Mesendoderm (in vitro differentiated cells): Measurements from ENCODE around the gene TMC3.

ENCODE experiments used
- DNase-seq: peaks from one replicate; pipeline ENCODE4 v3.0.0; 2013
- H2AK5ac ChIP-seq: 2 replicates; pipeline ENCODE4 v1.6.1; 2013; ENCODE audit warnings: low read length, inconsistent platforms
- H2BK120ac ChIP-seq: 2 replicates; pipeline ENCODE4 v1.6.1; 2013; ENCODE audit warnings: low read depth, mild to moderate bottlenecking, low read length, moderate library complexity, mixed read lengths
- H2BK15ac ChIP-seq: replicated peaks from 2 replicates; pipeline ENCODE4 v1.6.1; 2013; ENCODE audit warnings: low read depth, mild to moderate bottlenecking, moderate library complexity
- H2BK5ac ChIP-seq: 2 replicates; pipeline ENCODE4 v1.6.1; 2013; ENCODE audit warnings: low read length, inconsistent platforms
- H3K18ac ChIP-seq: 2 replicates; pipeline ENCODE4 v1.6.1; 2013; ENCODE audit warnings: mild to moderate bottlenecking, low read length, mixed read lengths
- H3K23ac ChIP-seq: one replicate; pipeline ENCODE4 v1.6.1; 2013; ENCODE audit warnings: low read length
- H3K27ac ChIP-seq: 2 replicates; pipeline ENCODE4 v1.5.1; 2013; ENCODE audit warnings: low read depth, mild to moderate bottlenecking, inconsistent platforms, low read length, moderate library complexity
- H3K27me3 ChIP-seq: 2 replicates; pipeline ENCODE4 v1.6.1; 2013; ENCODE audit warnings: low read length, control low read depth, mild to moderate bottlenecking, inconsistent platforms; ENCODE audit not compliant: insufficient read depth, poor library complexity
- H3K36me3 ChIP-seq: 2 replicates; pipeline ENCODE4 v1.6.1; 2013; ENCODE audit warnings: low read length, inconsistent platforms; ENCODE audit not compliant: control insufficient read depth, insufficient read depth
- H3K4ac ChIP-seq: one replicate; pipeline ENCODE4 v1.6.1; 2013; ENCODE audit warnings: low read depth, mild to moderate bottlenecking, low read length, moderate library complexity
- H3K4me1 ChIP-seq: 2 replicates; pipeline ENCODE4 v1.6.1; 2013; ENCODE audit warnings: low read depth, low read length, inconsistent platforms; ENCODE audit not compliant: control insufficient read depth
- H3K4me2 ChIP-seq: 2 replicates; pipeline ENCODE4 v1.6.1; 2013; ENCODE audit warnings: low read length
- H3K4me3 ChIP-seq: 2 replicates; pipeline ENCODE4 v1.5.1; 2013; ENCODE audit warnings: mild to moderate bottlenecking, low read length
- H3K56ac ChIP-seq: one replicate; pipeline ENCODE4 v1.6.1; 2013; ENCODE audit warnings: low read length
- H3K79me1 ChIP-seq: 2 replicates; pipeline ENCODE4 v1.6.1; 2013; ENCODE audit warnings: low read length, inconsistent platforms
- H3K79me2 ChIP-seq: 2 replicates; pipeline ENCODE4 v1.6.1; 2013; ENCODE audit warnings: mild to moderate bottlenecking, low read length; ENCODE audit not compliant: control insufficient read depth, insufficient read depth
- H3K9ac ChIP-seq: 2 replicates; pipeline ENCODE4 v1.6.1; 2013; ENCODE audit warnings: low read length, inconsistent platforms
- H4K5ac ChIP-seq: one replicate; pipeline ENCODE4 v1.6.1; 2013; ENCODE audit warnings: low read length
- H4K8ac ChIP-seq: one replicate; pipeline ENCODE4 v1.6.1; 2013; ENCODE audit warnings: low read depth, mild to moderate bottlenecking, control low read depth, low read length, moderate library complexity
- WGBS: extraction: QIAGEN DNeasy Blood & Tissue Kit; methylation state at CpG from one replicate; pipeline ENCODE4 v1.1.7; 2013; ENCODE audit warnings: low lambda C conversion rate, missing lambda C conversion rate; ENCODE audit not compliant: insufficient coverage; ENCODE audit errors: extremely low coverage; 5-methylcytosine and 5-hydroxymethylcytosine counted together

Gene TMC3

DNA sequence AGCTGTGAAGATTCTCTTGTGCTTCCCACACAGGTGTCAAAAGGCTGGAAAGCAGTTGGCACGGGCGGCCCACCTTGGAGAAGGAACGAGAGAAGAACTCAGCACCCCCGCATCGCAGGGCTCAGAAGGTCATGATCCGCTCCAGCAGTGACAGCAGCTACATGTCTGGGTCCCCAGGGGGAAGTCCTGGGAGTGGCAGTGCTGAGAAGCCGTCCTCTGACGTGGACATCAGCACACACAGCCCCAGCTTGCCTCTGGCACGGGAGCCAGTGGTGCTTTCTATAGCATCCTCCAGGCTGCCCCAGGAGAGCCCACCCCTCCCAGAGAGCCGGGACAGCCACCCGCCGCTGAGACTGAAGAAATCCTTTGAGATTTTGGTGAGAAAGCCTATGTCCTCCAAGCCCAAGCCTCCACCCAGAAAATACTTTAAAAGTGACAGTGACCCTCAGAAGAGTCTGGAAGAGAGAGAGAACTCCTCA is 81.5 kb downstream of the TMC3 start:
- Histone ChIP-seq H3K18ac (no peak overlapping the region), H3K9ac (no peak overlapping the region), H3K4me1 (no peaks in the 10 kb centered on the region), H3K4ac (no peak overlapping the region), H3K79me2 (no peaks in the 10 kb centered on the region), H3K56ac (no peak overlapping the region), H4K5ac (no peak overlapping the region), H4K8ac (no peak overlapping the region), H3K4me3 (no peak overlapping the region), H2BK120ac (no peak overlapping the region), H3K27me3 (no peaks in the 10 kb centered on the region), H3K27ac (no peak overlapping the region), H2BK5ac (no peak overlapping the region), H2AK5ac (no peak overlapping the region), H3K23ac (no peak overlapping the region), H3K36me3 (no peaks in the 10 kb centered on the region), H2BK15ac (no peak overlapping the region), H3K4me2 (no peak overlapping the region), H3K79me1 (no peaks in the 10 kb centered on the region)
- no peak for DNase-seq
- WGBS, result no CpG with 5 or more reads among the region's 12 CpGs

DNA sequence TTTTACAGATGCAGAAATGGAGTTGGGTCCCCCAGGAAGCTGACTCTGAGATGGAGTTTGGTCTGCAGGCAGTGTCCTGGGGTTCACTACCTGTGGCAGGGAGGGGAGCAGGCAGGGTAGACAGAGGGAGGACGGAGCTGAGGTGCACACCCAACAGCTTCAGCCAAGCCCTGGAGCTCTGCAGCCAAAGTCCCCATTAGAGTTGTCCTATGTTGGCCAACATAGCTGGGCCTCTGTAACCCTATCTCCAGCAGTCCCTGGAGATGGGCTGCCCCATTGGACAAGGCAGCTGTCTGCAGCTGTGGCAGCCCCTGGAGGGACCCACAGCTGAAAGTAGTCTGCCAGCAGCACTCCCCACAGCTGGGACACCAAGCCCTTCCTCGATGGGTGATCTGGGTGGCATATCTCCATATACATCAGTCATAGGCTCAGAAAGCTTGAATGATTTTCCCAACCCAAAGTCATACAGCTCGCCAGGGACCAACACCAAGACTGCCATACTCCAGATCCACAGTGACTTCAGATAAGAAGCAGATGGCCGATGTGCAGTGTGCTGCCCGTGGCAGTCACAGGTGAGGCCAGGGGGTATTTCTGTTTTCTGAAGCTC is 82.0 kb downstream of the TMC3 start:
- no peaks in the 10 kb centered on the region for H3K4me1 ChIP-seq
- H3K9ac ChIP-seq, result no peak overlapping the region
- no peaks in the 10 kb centered on the region for H3K79me1 ChIP-seq
- no peak for DNase-seq
- H3K36me3 ChIP-seq, result no peaks in the 10 kb centered on the region
- no peak overlapping the region for H2BK5ac ChIP-seq
- no peak overlapping the region for H3K4me3 ChIP-seq
- no peak overlapping the region for H3K4ac ChIP-seq
- H3K27me3 ChIP-seq, result no peaks in the 10 kb centered on the region
- WGBS, result no CpG with 5 or more reads among the region's 5 CpGs
- H4K8ac ChIP-seq, result no peak overlapping the region
- no peaks in the 10 kb centered on the region for H3K79me2 ChIP-seq
- no peak overlapping the region for H3K23ac ChIP-seq
- no peak overlapping the region for H3K56ac ChIP-seq
- H3K18ac ChIP-seq, result no peak overlapping the region
- no peak overlapping the region for H3K4me2 ChIP-seq
- no peak overlapping the region for H2BK15ac ChIP-seq
- no peak overlapping the region for H4K5ac ChIP-seq
- H3K27ac ChIP-seq, result no peak overlapping the region
- no peak overlapping the region for H2BK120ac ChIP-seq
- no peak overlapping the region for H2AK5ac ChIP-seq

- no peak overlapping the region for H3K4ac ChIP-seq
- no peaks in the 10 kb centered on the region for H3K79me1 ChIP-seq
- H3K4me3 ChIP-seq, result no peak overlapping the region
- H3K4me2 ChIP-seq, result no peak overlapping the region
- H3K36me3 ChIP-seq, result no peaks in the 10 kb centered on the region
- H4K5ac ChIP-seq, result no peak overlapping the region
- no peak for DNase-seq
- H3K79me2 ChIP-seq, result no peaks in the 10 kb centered on the region
- H3K18ac ChIP-seq, result no peak overlapping the region
- H3K56ac ChIP-seq, result no peak overlapping the region
- no peaks in the 10 kb centered on the region for H3K27me3 ChIP-seq
- H4K8ac ChIP-seq, result no peak overlapping the region
- no peak overlapping the region for H2BK5ac ChIP-seq
- no peak overlapping the region for H2AK5ac ChIP-seq
- no peak overlapping the region for H3K9ac ChIP-seq
- no peaks in the 10 kb centered on the region for H3K4me1 ChIP-seq
- no peak overlapping the region for H3K27ac ChIP-seq
- H2BK120ac ChIP-seq, result no peak overlapping the region
- H2BK15ac ChIP-seq, result no peak overlapping the region
- WGBS, result no CpG with 5 or more reads among the region's 4 CpGs
- H3K23ac ChIP-seq, result no peak overlapping the region
These were observed 84.1 kb downstream of the TMC3 start for GRCh38 chr15:81289910-81290309.

DNA sequence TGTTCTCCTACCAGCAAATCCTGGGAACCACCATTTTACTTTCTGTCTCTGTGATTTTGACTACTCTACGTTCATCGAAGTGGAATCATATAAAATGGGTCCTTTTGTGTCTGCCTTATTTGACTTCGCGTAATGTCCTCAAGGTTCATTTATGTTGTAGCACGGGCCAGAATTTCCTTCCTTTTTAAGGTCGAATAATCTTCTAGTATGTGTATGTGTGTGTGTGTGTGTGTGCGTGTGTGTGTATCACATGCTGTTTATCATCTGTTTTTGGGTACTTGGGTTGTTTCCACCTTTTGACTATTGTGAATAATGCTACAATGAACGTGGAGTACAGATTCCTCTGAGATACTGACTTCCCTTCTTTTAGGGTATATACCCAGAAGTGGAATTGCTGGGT is 85.4 kb downstream of the TMC3 start:
- H3K79me1 ChIP-seq, result no peaks in the 10 kb centered on the region
- no peak overlapping the region for H2BK5ac ChIP-seq
- H3K23ac ChIP-seq, result no peak overlapping the region
- H3K56ac ChIP-seq, result no peak overlapping the region
- no CpG with 5 or more reads among the region's 8 CpGs for WGBS
- no peak overlapping the region for H3K4me3 ChIP-seq
- no peak overlapping the region for H3K4ac ChIP-seq
- H3K9ac ChIP-seq, result no peak overlapping the region
- DNase-seq, result no peak
- no peak overlapping the region for H3K27ac ChIP-seq
- H3K36me3 ChIP-seq, result no peaks in the 10 kb centered on the region
- H3K18ac ChIP-seq, result no peak overlapping the region
- no peaks in the 10 kb centered on the region for H3K79me2 ChIP-seq
- no peak overlapping the region for H2AK5ac ChIP-seq
- H2BK120ac ChIP-seq, result no peak overlapping the region
- H4K8ac ChIP-seq, result no peak overlapping the region
- H3K4me2 ChIP-seq, result no peak overlapping the region
- no peaks in the 10 kb centered on the region for H3K27me3 ChIP-seq
- H4K5ac ChIP-seq, result no peak overlapping the region
- H3K4me1 ChIP-seq, result no peaks in the 10 kb centered on the region
- H2BK15ac ChIP-seq, result no peak overlapping the region

DNA sequence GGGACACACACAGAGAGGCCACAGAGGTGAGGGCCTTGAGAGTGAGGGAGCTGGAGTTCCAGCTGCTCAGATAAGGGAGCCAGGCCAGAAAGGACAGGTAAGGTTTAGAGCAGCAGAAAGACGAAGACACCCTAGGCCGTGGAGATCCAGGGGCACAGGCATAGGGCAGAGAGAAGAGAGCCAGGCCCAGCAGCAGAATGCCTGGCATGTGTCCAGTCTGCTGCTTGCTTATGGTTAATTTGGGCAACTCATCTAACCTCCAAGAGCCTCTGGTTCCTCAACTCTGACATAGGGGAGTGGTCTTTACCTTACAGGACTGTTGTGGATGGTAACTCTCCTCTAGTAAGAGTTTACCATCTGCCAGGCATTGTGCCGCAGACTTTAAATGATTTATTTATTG is 86.0 kb downstream of the TMC3 start:
- Histone ChIP-seq H3K18ac (no peak overlapping the region), H3K4me2 (no peak overlapping the region), H2BK15ac (no peak overlapping the region), H3K23ac (no peak overlapping the region), H4K5ac (no peak overlapping the region), H2BK120ac (no peak overlapping the region), H2AK5ac (no peak overlapping the region), H3K4ac (no peak overlapping the region), H3K27ac (no peak overlapping the region), H3K4me3 (no peak overlapping the region), H3K4me1 (no peaks in the 10 kb centered on the region), H3K56ac (no peak overlapping the region), H3K79me1 (no peaks in the 10 kb centered on the region), H2BK5ac (no peak overlapping the region), H3K79me2 (no peaks in the 10 kb centered on the region), H4K8ac (no peak overlapping the region), H3K36me3 (no peaks in the 10 kb centered on the region), H3K9ac (no peak overlapping the region), H3K27me3 (no peaks in the 10 kb centered on the region)
- WGBS, result no CpG with 5 or more reads among the region's 3 CpGs
- no peak for DNase-seq

- no peaks in the 10 kb centered on the region for H3K79me2 ChIP-seq
- no peaks in the 10 kb centered on the region for H3K4me1 ChIP-seq
- H3K23ac ChIP-seq, result no peak overlapping the region
- no peak overlapping the region for H3K4me3 ChIP-seq
- no CpG with 5 or more reads among the region's 2 CpGs for WGBS
- H3K27ac ChIP-seq, result no peak overlapping the region
- H3K4me2 ChIP-seq, result no peak overlapping the region
- H3K27me3 ChIP-seq, result no peaks in the 10 kb centered on the region
- H2BK15ac ChIP-seq, result no peak overlapping the region
- H2AK5ac ChIP-seq, result no peak overlapping the region
- H4K5ac ChIP-seq, result no peak overlapping the region
- no peak overlapping the region for H3K56ac ChIP-seq
- H3K9ac ChIP-seq, result no peak overlapping the region
- no peak overlapping the region for H3K18ac ChIP-seq
- DNase-seq, result no peak
- H2BK120ac ChIP-seq, result no peak overlapping the region
- no peaks in the 10 kb centered on the region for H3K36me3 ChIP-seq
- H4K8ac ChIP-seq, result no peak overlapping the region
- no peaks in the 10 kb centered on the region for H3K79me1 ChIP-seq
- no peak overlapping the region for H3K4ac ChIP-seq
- H2BK5ac ChIP-seq, result no peak overlapping the region
These were observed 87.3 kb downstream of the TMC3 start for GRCh38 chr15:81286621-81287121.
